PC-9 (cell line): ENCODE data around the gene SMIM27.

ENCODE experiments used
- EZH2 ChIP-seq: fragments of 200-600 bp; sonication (generic); IDR thresholded peaks from 2 replicates; pipeline ENCODE4 v1.8.0; 2017; ENCODE audit warnings: antibody characterized with exemption, low read depth
- TF ChIP-seq, protein P1 (sequence below): fragments of 200-600 bp; sonication (generic); conservative IDR thresholded peaks from 2 replicates; pipeline ENCODE4 v1.6.1; 2017; ENCODE audit warnings: mixed run types, antibody characterized with exemption, mild to moderate bottlenecking, moderate library complexity

- TF ChIP-seq, protein P1, sequence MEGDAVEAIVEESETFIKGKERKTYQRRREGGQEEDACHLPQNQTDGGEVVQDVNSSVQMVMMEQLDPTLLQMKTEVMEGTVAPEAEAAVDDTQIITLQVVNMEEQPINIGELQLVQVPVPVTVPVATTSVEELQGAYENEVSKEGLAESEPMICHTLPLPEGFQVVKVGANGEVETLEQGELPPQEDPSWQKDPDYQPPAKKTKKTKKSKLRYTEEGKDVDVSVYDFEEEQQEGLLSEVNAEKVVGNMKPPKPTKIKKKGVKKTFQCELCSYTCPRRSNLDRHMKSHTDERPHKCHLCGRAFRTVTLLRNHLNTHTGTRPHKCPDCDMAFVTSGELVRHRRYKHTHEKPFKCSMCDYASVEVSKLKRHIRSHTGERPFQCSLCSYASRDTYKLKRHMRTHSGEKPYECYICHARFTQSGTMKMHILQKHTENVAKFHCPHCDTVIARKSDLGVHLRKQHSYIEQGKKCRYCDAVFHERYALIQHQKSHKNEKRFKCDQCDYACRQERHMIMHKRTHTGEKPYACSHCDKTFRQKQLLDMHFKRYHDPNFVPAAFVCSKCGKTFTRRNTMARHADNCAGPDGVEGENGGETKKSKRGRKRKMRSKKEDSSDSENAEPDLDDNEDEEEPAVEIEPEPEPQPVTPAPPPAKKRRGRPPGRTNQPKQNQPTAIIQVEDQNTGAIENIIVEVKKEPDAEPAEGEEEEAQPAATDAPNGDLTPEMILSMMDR, result no peak
- TF ChIP-seq EZH2, result no peak
These were observed 44.2 kb downstream of the SMIM27 start for GRCh38 chr9:32596096-32596865.
